H1 (cell line): ENCODE measurements around the gene BANF1. TPM values are rescaled to one million over a fixed set of nuclear protein-coding genes. Genes with fewer than 3 reads are reported as not detected.

ENCODE experiments used
- CHD1 ChIP-seq: IDR thresholded peaks from 2 replicates; pipeline ENCODE4 v1.6.1; 2012; ENCODE audit warnings: low read depth, low read length, improper control_type of control experiment
- CHD7 ChIP-seq: fragments of 300-600 bp; sonication (generic); IDR thresholded peaks from 2 replicates; pipeline ENCODE4 v1.7.1; 2012; ENCODE audit warnings: low read length, moderate library complexity, mild to moderate bottlenecking, inconsistent platforms; ENCODE audit not compliant: insufficient replicate concordance
- polyA plus RNA-seq, 7 experiments: library from polyadenylated mRNA; depleted of rRNA in 3 of 7; stranded (reverse) in 5 of 7; unstranded in 2 of 7; fragments of >200 nt in 5 of 7; fragments of 200-250 nt in 2 of 7; gene quantifications; 1 replicate in 5 of 7; 2 replicates in 1 of 7; 4 replicates in 1 of 7; pipeline versions ENCODE4 v1.2.1 to v1.2.3, GENCODE V29; 2011 to 2013; ENCODE audit warnings: missing spikeins in 2 of 7, mixed read lengths in 2 of 7
- total RNA-seq: library from RNA; stranded (reverse); fragmentation: NEBNext Ultra II Directional; extraction: Animal tissue kit (Norgen Biotek cat#: 25700); gene quantifications from 2 replicates; pipeline ENCODE4 v1.2.1, GENCODE V29; 2021

BANF1 gene
- total and polyA plus RNA-seq, 2 of the 8 experiments (the other 6 are each of a cell fraction or from before 2014, with no cell fraction given) = 330 to 467 TPM

- TF ChIP-seq CHD7 (no peak), CHD1 (no peak)
- TF ChIP-seq, all 59 proteins: peak for 0
Observed at GRCh38 chr11:66042996-66043906, 40.9 kb downstream of the BANF1 start (continued).
